Neural progenitor cell (in vitro differentiated cells): ENCODE measurements around the gene KMT2C. TPM values are rescaled to one million over a fixed set of nuclear protein-coding genes. Genes with fewer than 3 reads are reported as not detected.

Experiments used
- DNase-seq: peaks from one replicate; pipeline ENCODE4 v3.0.0-alpha.2; 2016; ENCODE audit warnings: low spot score
- H2AFZ ChIP-seq: fragments of 200-600 bp; sonication (generic); replicated peaks from 2 replicates; pipeline ENCODE4 v1.6.1; 2016; ENCODE audit warnings: antibody characterized with exemption
- H3F3A ChIP-seq: fragments of 200-600 bp; sonication (generic); 2 replicates; pipeline ENCODE4 v1.6.1; 2016; ENCODE audit warnings: antibody characterized with exemption, low read depth
- H3K27ac ChIP-seq: fragments of 200-600 bp; sonication (generic); 2 replicates; pipeline ENCODE4 v1.5.1; 2016; ENCODE audit warnings: mild to moderate bottlenecking
- H3K27me3 ChIP-seq: fragments of 200-600 bp; sonication (generic); 2 replicates; pipeline ENCODE4 v1.6.1; 2016; ENCODE audit warnings: mild to moderate bottlenecking, moderate library complexity
- H3K36me3 ChIP-seq: fragments of 200-600 bp; sonication (generic); 2 replicates; pipeline ENCODE4 v1.5.1; 2016
- H3K4me1 ChIP-seq: fragments of 200-600 bp; sonication (generic); 2 replicates; pipeline ENCODE4 v1.6.1; 2016; ENCODE audit warnings: mixed run types
- H3K4me2 ChIP-seq: fragments of 200-600 bp; sonication (generic); 2 replicates; pipeline ENCODE4 v1.6.1; 2016
- H3K4me3 ChIP-seq: fragments of 200-600 bp; sonication (generic); 2 replicates; pipeline ENCODE4 v1.5.1; 2016
- H3K79me2 ChIP-seq: fragments of 200-600 bp; sonication (generic); 2 replicates; pipeline ENCODE4 v1.6.1; 2016; ENCODE audit warnings: low read depth
- H3K9ac ChIP-seq: fragments of 200-600 bp; sonication (generic); 2 replicates; pipeline ENCODE4 v1.6.1; 2016
- H3K9me3 ChIP-seq: fragments of 200-600 bp; sonication (generic); 2 replicates; pipeline ENCODE4 v1.5.1; 2016; ENCODE audit warnings: low read depth
- H4K20me1 ChIP-seq: fragments of 200-600 bp; sonication (generic); 2 replicates; pipeline ENCODE4 v1.6.1; 2016; ENCODE audit warnings: low read depth
- H3K27ac Mint-ChIP-seq: 3 replicates; pipeline ENCODE4 v1.8.0; 2021; ENCODE audit warnings: mixed read lengths
- H3K27me3 Mint-ChIP-seq: 2 replicates; pipeline ENCODE4 v1.8.0; 2022; ENCODE audit warnings: low read depth, mild to moderate bottlenecking, inconsistent platforms, moderate library complexity, mixed read lengths; ENCODE audit not compliant: insufficient read depth
- H3K36me3 Mint-ChIP-seq: 3 replicates; pipeline ENCODE4 v1.8.0; 2021; ENCODE audit warnings: mixed read lengths
- H3K4me1 Mint-ChIP-seq: 3 replicates; pipeline ENCODE4 v1.8.0; 2021; ENCODE audit warnings: mixed read lengths
- H3K4me3 Mint-ChIP-seq: 3 replicates; pipeline ENCODE4 v1.8.0; 2021; ENCODE audit warnings: mild to moderate bottlenecking, moderate library complexity, mixed read lengths
- H3K9me3 Mint-ChIP-seq: 3 replicates; pipeline ENCODE4 v1.8.0; 2020; ENCODE audit warnings: mixed read lengths
- CTCF ChIP-seq: fragments of 200-600 bp; sonication (generic); IDR thresholded peaks from 2 replicates; pipeline ENCODE4 v1.5.1; 2017; ENCODE audit warnings: antibody characterized with exemption, mild to moderate bottlenecking
- EZH2 ChIP-seq: fragments of 200-600 bp; sonication (generic); IDR thresholded peaks from 2 replicates; pipeline ENCODE4 v1.6.1; 2017; ENCODE audit warnings: antibody characterized with exemption, mild to moderate bottlenecking, moderate library complexity
- EZH2phosphoT487 ChIP-seq: fragments of 200-600 bp; sonication (generic); IDR thresholded peaks from 2 replicates; pipeline ENCODE4 v1.6.1; 2017; ENCODE audit warnings: antibody characterized with exemption
- total RNA-seq: library from RNA; depleted of rRNA; stranded (reverse); fragments of >200 nt; gene quantifications from 2 replicates; pipeline ENCODE4 v1.2.3, GENCODE V29; 2015; ENCODE audit warnings: low replicate concordance

KMT2C gene
- total RNA-seq, 1 donor from 2014 or later, result 26.4 TPM

GRCh38 chr7:152479595-152479994, 43.8 kb upstream of the KMT2C start:
- Mint-ChIP-seq H3K4me3 (no peak overlapping the region), H3K9me3 (no peaks in the 10 kb centered on the region), H3K36me3 (no peaks in the 10 kb centered on the region), H3K4me1 (no peaks in the 10 kb centered on the region), H3K27me3 (no peaks in the 10 kb centered on the region), H3K27ac (no peak overlapping the region)
- no peak overlapping the region for H2AFZ ChIP-seq
- H3K27me3 ChIP-seq, result no peaks in the 10 kb centered on the region
- H3K79me2 ChIP-seq, result no peaks in the 10 kb centered on the region
- H3K36me3 ChIP-seq, result no peaks in the 10 kb centered on the region
- H3K4me2 ChIP-seq, result no peak overlapping the region
- no peaks in the 10 kb centered on the region for H3K9me3 ChIP-seq
- no peak overlapping the region for H3K27ac ChIP-seq
- TF ChIP-seq EZH2phosphoT487, result no peak
- no peak for TF ChIP-seq EZH2
- no peak for TF ChIP-seq CTCF
- no peak for DNase-seq
- H3K9ac ChIP-seq, result no peak overlapping the region
- no peak overlapping the region for H3K4me3 ChIP-seq
- H3F3A ChIP-seq, result no peaks in the 10 kb centered on the region
- H3K4me1 ChIP-seq, result no peaks in the 10 kb centered on the region
- no peaks in the 10 kb centered on the region for H4K20me1 ChIP-seq

GRCh38 chr7:152478140-152478539, 42.3 kb upstream of the KMT2C start:
- no peaks in the 10 kb centered on the region for H3K79me2 ChIP-seq
- no peaks in the 10 kb centered on the region for H3K36me3 ChIP-seq
- H3K9me3 ChIP-seq, result no peaks in the 10 kb centered on the region
- Mint-ChIP-seq H3K4me1 (no peaks in the 10 kb centered on the region), H3K27me3 (no peaks in the 10 kb centered on the region), H3K27ac (no peak overlapping the region), H3K4me3 (no peak overlapping the region), H3K36me3 (no peaks in the 10 kb centered on the region), H3K9me3 (no peaks in the 10 kb centered on the region)
- no peaks in the 10 kb centered on the region for H3K4me1 ChIP-seq
- DNase-seq, result no peak
- no peak overlapping the region for H3K4me2 ChIP-seq
- H3K4me3 ChIP-seq, result no peak overlapping the region
- H3F3A ChIP-seq, result no peaks in the 10 kb centered on the region
- no peak for TF ChIP-seq EZH2phosphoT487
- no peak for TF ChIP-seq CTCF
- no peak for TF ChIP-seq EZH2
- H2AFZ ChIP-seq, result no peak overlapping the region
- H3K27me3 ChIP-seq, result no peaks in the 10 kb centered on the region
- no peaks in the 10 kb centered on the region for H4K20me1 ChIP-seq
- no peak overlapping the region for H3K9ac ChIP-seq
- no peak overlapping the region for H3K27ac ChIP-seq

GRCh38 chr7:152477079-152477478, 41.3 kb upstream of the KMT2C start:
- DNase-seq, result no peak
- Histone ChIP-seq H3K27ac (no peak overlapping the region), H3K36me3 (no peaks in the 10 kb centered on the region), H3K9me3 (no peaks in the 10 kb centered on the region), H3K4me1 (no peaks in the 10 kb centered on the region), H3F3A (no peaks in the 10 kb centered on the region), H3K4me2 (no peak overlapping the region), H3K27me3 (no peaks in the 10 kb centered on the region), H3K4me3 (no peak overlapping the region), H2AFZ (no peak overlapping the region), H3K9ac (no peak overlapping the region), H3K79me2 (no peaks in the 10 kb centered on the region), H4K20me1 (no peaks in the 10 kb centered on the region)
- Mint-ChIP-seq H3K27me3 (no peaks in the 10 kb centered on the region), H3K36me3 (peaks cover under 1% of the 10 kb centered on the region), H3K4me3 (no peak overlapping the region), H3K9me3 (peaks cover 5% of the 10 kb centered on the region), H3K27ac (no peak overlapping the region), H3K4me1 (no peaks in the 10 kb centered on the region)
- TF ChIP-seq CTCF (no peak), EZH2 (no peak), EZH2phosphoT487 (no peak)

GRCh38 chr7:152476551-152476950, 40.7 kb upstream of the KMT2C start:
- H3K27ac ChIP-seq, result no peak overlapping the region
- H3K4me1 Mint-ChIP-seq, result no peaks in the 10 kb centered on the region
- no peak overlapping the region for H3K4me3 ChIP-seq

More at GRCh38 chr7:152476551-152476950, 40.7 kb upstream of the KMT2C start:
- Histone ChIP-seq H3K4me1 (no peaks in the 10 kb centered on the region), H3K9me3 (no peaks in the 10 kb centered on the region), H3K4me2 (no peak overlapping the region), H3K79me2 (no peaks in the 10 kb centered on the region), H2AFZ (no peak overlapping the region), H3K27me3 (no peaks in the 10 kb centered on the region), H3K9ac (no peak overlapping the region), H3F3A (no peaks in the 10 kb centered on the region), H3K36me3 (no peaks in the 10 kb centered on the region), H4K20me1 (no peaks in the 10 kb centered on the region)
- Mint-ChIP-seq H3K36me3 (peaks cover 2% of the 10 kb centered on the region), H3K9me3 (peaks cover 6% of the 10 kb centered on the region), H3K27ac (no peak overlapping the region), H3K27me3 (no peaks in the 10 kb centered on the region), H3K4me3 (no peak overlapping the region)
- DNase-seq, result no peak
- TF ChIP-seq EZH2phosphoT487 (no peak), CTCF (no peak), EZH2 (no peak)
